GM15510 (cell line): ENCODE data around the gene RALGDS.

Experiments
- POLR2A ChIP-seq: IDR thresholded peaks from 3 replicates; pipeline ENCODE4 v1.6.1; 2011; ENCODE audit warnings: borderline replicate concordance; ENCODE audit not compliant: insufficient read length; ENCODE audit errors: extremely low read depth

RALGDS gene

GRCh38 chr9:133121198-133121914 is at the start of gene RALGDS:
Gene RALGDS (minus strand): TSS chr9:133121240. CDS start chr9:133121154, 86 bp downstream.
- TF ChIP-seq POLR2A = peak; percentile 34

- TF ChIP-seq POLR2A = no peak
These were observed 49.7 kb upstream of the RALGDS start for GRCh38 chr9:133170716-133171115.

GRCh38 chr9:133169102-133169501 is 48.1 kb upstream of the RALGDS start:
- TF ChIP-seq POLR2A = no peak

- TF ChIP-seq POLR2A = no peak
These were observed 47.4 kb upstream of the RALGDS start for GRCh38 chr9:133168432-133168831.

GRCh38 chr9:133167769-133168168 is 46.7 kb upstream of the RALGDS start:
- no peak for TF ChIP-seq POLR2A

GRCh38 chr9:133167096-133167730 is 46.2 kb upstream of the RALGDS start:
- TF ChIP-seq POLR2A = no peak

- no peak for TF ChIP-seq POLR2A
These were observed 45.4 kb upstream of the RALGDS start for GRCh38 chr9:133166392-133166791.

GRCh38 chr9:133165452-133165730 is 44.4 kb upstream of the RALGDS start:
- TF ChIP-seq POLR2A = no peak

GRCh38 chr9:133164191-133164590 is 43.2 kb upstream of the RALGDS start:
- no peak for TF ChIP-seq POLR2A

GRCh38 chr9:133163504-133164172 is 42.6 kb upstream of the RALGDS start, which contains the start of gene GBGT1:
Gene GBGT1 (minus strand): TSS chr9:133163914. CDS start chr9:133162412, 1,502 bp downstream.
- TF ChIP-seq POLR2A = peak; percentile 41

- TF ChIP-seq POLR2A = no peak
These were observed 41.9 kb upstream of the RALGDS start for GRCh38 chr9:133162861-133163503.

- TF ChIP-seq POLR2A = no peak
These were observed 40.5 kb upstream of the RALGDS start for GRCh38 chr9:133161547-133161950.

GRCh38 chr9:133160742-133161546 is 39.9 kb upstream of the RALGDS start:
- no peak for TF ChIP-seq POLR2A

GRCh38 chr9:133158695-133159094 is 37.7 kb upstream of the RALGDS start:
- no peak for TF ChIP-seq POLR2A

- no peak for TF ChIP-seq POLR2A
These were observed 34.1 kb upstream of the RALGDS start for GRCh38 chr9:133155156-133155555.
